NCI-H1417 (cell line): Measurements from ENCODE around the gene CCDC30.
A peak's percentile ranks its signal among the peaks of the same experiment; 100 is the strongest.
"Not testable (repeated sequence)": the region's sequence is repeated elsewhere in the genome, so short reads cannot be mapped to it uniquely, and the experiment has no call there.

Experiments used
- DNase-seq, 3 experiments: peaks; one replicate each; lab custom pipeline; 2025; lab: John Stamatoyannopoulos, UW

The CCDC30 gene

DNA sequence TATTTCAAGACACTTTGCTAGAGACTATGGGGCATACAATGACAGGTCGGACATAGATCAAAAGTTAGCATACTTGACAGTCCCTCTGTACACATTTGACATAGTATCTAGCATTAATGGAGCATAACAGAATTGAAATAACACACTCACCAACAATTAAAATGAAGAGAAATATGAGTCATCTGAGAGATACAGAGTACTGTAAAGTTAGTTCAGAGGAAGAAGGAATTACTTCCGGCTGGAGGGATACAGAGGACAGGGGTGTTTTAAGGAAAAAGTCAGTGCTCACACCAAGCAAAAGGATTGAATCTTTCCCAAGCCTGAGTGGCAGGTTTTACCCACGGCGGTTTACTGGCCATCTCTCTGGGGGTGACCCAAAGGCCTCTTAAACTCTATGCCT lies 9.7 kb upstream of the CCDC30 start:
- DNase-seq: no peak

DNA sequence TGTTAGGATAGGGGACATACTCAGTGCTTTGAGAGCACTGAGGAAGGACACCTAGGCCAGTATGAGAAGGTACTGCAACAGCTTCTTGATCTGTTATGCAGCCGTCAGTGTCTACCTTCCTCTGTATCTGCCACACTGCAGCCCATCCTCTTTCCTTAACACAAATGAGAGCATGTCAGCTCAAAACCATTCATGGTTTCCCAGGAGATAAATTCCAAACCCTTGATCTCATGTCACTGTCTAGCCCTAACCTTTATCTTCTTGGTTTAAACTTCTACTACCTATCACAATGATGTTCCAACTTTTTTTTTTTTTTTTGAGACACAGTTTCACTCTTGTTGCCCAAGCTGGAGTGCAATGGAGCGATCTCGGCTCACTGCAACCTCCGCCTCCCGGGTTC lies 8.7 kb upstream of the CCDC30 start:
- DNase-seq: no peak

DNA sequence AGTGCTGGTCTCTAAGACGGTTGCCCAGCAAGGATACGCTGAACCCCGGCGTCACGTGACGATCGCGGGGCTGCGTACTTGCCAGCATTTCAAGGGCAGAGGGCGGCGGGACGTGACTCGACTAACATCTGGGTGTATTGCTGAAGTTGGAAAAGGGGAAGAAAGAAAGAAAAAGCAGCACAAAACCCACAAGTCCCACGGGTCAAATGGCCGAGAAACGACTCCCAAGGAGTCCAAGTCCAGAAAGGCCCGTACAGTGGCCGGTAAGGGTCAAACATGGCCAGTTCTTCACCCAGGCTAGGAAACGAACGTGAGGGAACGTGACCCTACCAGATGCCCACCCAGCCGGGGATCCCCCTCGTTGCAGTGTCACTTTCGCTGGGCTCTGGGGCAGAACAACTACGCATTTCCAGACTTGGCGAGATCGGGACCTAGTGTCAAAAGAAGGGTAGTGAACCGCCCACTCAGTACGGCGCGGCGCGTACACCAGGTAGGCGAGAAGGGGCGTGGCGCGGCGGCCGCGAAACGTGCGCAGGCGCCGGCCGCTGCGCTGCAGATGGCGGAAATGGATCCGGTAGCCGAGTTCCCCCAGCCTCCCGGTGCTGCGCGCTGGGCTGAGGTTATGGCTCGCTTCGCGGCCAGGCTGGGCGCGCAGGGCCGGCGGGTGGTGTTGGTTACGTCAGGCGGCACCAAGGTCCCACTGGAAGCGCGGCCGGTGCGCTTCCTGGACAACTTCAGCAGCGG lies 6.9 kb upstream of the CCDC30 start, which contains the start of the genes PPCS and ZMYND12:
Gene PPCS (plus strand): TSS at position 534 of the 744 bp plus-strand sequence. CDS start 23 bp downstream, at position 557.
Gene ZMYND12 (minus strand): TSS at position 13 of the 744 bp plus-strand sequence. CDS start 25 bp downstream, outside the sequence.
- peak; percentile 90 to 99 (median 97) for DNase-seq

DNA sequence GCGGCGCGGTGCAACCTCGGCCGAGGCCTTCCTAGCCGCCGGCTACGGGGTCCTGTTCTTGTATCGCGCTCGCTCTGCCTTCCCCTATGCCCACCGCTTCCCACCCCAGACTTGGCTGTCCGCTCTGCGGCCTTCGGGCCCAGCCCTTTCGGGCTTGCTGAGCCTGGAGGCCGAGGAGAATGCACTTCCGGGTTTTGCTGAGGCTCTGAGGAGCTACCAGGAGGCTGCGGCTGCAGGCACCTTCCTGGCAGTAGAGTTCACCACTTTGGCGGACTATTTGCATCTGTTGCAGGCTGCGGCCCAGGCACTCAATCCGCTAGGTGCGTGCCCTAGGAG lies 6.4 kb upstream of the CCDC30 start:
- peak in 2 of 3 experiments; percentile 25 to 87 for DNase-seq

DNA sequence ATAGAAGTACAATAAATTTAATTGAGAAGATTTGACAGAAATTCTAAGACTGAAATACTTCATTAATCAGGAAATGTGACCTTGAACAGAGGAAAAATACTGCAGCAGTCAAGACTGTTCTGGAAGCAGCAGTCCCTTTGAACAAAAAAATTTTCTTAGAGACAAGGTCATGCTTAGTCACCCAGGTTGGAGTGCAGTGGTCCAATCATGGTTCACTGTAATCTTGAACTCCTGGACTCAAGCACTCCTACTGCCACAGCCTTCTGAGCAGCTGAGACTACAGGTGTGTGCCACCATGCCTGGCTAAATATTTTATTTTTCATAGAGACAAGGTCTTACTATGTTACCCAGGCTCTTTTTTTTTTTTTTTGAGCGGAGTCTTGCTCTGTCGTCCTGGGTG lies 1.9 kb upstream of the CCDC30 start:
- no peak for DNase-seq

DNA sequence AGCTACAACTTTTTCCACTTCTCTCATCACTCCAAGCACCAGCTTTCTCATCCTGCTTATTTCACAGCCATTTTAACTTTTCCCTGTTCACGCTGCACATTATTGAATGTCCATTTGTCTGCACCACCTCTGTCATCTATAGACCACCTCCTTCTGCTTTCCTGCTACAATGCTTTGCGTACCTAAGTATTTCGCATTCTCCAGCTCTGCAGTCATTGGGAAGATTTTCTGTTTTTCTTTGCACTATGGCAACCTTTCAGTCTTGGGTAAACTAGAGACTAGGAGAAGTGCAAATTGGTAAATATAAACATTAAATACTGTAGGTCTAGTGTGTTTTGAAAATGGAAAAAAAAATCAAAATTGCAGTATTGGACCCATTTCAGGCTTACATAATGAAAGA lies 835 bp downstream of the CCDC30 start:
- no peak for DNase-seq

DNA sequence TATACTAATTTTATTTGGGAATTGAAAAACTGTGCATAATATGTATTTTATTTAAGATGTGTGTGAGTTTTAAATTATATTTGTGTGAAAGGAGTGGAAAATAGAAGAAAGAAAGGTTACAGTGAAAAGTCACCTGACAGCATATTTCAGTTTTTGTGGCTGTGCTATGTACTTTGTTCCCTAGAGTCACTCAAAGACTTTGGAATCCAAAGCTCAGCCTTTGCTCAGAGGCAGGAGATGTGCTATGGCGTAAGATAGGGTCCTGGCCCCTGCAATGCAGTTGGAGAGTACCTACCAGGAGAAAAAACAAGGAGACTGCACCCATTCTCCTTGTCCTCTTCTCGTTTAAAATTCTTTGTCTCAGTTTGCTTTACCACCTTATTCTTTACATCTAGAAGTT lies 2.9 kb downstream of the CCDC30 start:
- no peak for DNase-seq

DNA sequence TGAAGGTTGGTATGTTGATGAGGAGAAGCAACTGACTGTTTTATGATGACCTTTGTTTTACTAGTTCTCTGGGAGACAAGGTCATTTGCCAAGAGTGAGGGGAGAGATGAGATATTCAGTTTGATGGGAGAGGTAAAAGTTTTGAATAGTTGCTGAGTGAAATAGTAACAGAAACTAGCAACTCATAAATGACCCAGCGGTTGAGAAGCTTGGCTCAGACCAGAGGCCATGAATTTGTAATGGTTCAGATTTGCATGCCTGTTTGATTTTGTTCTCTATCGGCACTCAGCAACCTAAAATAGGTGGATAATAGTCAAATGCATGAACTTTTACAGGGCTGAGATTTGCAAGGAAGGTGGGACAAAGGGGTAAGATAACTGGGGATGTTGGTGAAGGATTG lies 6.6 kb downstream of the CCDC30 start:
- DNase-seq: no peak

DNA sequence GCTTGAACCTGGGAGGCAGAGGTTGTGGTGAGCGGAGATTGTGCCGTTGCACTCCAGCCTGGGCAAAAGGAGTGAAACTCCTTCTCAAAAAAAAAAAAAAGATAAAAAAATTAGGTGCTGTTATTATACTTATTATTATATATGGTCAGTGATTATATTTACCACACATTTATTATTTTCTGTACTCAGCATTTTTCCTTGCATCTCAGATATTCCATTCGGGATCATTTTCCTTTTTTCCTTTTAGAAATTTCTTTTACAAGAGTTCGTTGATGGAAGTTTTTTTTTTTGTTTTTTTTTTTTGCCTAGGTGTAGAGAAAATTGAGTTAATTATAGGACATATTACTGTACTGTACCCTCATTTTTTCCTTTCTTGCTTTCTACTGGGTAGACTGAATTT lies 13.5 kb downstream of the CCDC30 start:
- no peak for DNase-seq

DNA sequence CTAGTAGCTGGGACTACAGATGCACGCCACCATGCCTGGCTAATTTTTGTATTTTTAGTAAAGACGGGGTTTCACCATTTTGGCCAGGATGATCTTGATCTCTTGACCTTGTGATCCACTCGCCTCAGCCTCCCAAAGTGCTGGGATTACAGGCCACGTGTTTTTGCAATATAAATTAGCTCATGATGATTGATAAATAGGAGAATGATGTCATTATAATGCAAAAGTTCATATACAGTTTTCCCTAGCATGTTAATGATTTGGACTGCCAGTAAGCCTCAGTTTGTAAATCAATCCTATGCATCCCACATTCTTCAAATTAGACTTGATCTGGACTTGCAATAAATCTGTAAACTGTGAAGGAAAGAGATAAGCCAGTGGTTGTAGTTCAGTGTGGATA lies 14.3 kb downstream of the CCDC30 start:
- not testable (repeated sequence) for DNase-seq

DNA sequence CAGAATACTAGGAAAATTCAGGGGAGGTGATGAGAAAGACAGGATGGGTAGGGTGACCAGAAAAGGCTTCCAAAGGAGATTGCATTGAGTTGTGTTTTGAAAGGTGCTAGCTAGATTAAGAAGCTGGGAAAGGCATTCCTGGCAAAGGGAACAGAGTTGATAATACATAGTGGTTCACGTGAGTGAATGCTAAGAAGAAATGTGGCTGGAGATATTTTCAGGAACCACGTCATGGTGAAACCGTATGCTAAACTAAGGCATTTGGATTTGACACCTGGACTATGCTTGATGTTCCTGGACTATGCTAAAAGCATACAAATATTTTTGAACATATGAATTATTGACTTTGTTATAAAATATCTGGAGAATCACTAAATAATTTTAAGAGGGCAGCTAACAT lies 14.7 kb downstream of the CCDC30 start:
- no peak for DNase-seq

DNA sequence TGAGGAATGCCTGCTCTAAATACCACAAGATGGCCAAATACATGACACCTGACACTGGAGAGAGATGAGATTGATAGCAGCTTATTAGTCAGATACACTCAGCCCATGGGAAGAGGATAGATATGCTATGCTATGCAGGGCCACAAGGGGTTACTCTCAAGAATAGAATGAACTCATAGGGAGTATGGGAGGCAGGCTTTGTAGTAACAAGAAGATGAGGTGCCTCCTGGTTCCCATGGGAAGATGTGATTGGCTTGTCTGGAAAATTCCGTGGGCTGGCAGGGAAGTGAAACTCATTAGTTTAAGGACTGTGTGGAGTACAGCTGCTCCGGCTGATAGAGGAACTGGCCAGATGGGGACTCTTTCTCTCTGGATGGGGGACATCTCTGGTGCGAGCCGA lies 16.5 kb downstream of the CCDC30 start:
- no peak for DNase-seq

DNA sequence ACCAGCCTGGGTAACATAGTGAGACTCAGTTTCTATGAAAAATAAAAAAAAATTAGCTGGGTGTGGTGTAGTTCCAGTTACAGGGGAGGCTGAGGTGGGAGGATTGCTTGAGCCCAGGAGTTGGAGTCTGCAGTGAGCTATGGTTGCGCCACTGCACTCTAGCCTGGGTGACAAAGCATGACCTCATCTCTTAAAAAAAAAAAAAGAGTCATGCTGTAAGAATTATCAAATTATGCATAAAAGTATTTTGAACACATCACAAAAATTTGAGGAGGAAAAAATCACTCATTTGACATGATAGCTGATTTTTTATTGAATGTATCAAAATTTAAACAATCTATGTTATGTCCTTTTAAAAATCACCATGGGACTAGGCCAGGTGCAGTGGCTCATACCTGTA lies 17.8 kb downstream of the CCDC30 start:
- DNase-seq: no peak

DNA sequence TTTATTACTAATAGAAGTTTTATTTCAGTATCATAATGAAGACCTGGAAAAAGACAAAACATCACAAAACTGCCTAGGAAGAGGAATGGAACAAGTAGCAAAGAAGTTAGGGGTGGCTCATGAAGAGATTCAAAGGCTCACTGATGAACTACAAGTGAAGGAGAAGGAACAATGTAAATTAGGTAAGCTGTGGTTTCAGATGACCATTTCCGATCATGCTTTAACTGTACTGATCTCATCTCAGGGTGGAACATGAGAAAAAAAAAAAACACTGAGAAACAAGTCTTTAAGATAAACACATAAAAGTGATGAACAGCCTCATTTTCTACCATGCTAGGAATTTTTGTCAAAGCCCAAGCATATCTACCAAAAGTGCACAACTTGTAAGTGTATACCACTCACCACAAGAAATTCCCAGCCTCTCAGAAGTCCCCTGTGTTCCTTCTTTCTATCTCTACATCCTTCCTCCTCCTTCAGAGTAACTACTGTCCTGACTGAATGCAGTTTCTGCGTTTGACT lies 19.6 kb downstream of the CCDC30 start:
- no peak for DNase-seq

DNA sequence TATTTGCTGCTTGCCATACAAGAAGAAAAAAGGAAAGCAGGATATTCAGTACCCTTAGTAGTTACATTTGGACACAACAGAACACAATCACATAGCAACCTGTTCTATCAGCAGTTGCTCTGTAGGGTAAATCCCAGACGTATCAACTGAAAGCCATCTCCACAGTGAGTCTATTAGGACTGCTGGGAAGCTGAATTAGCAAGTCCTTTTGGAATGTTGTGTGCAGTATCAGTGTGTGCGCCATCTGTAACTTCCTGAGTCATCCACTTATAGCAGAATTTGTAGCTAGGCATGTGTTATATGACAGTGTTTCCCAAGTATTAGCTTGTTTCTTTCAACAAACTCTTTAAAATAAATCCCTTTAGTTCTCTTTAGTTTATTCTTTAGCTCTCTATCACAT lies 21.3 kb downstream of the CCDC30 start:
- DNase-seq: peak in 1 of 3 experiments; percentile 6

DNA sequence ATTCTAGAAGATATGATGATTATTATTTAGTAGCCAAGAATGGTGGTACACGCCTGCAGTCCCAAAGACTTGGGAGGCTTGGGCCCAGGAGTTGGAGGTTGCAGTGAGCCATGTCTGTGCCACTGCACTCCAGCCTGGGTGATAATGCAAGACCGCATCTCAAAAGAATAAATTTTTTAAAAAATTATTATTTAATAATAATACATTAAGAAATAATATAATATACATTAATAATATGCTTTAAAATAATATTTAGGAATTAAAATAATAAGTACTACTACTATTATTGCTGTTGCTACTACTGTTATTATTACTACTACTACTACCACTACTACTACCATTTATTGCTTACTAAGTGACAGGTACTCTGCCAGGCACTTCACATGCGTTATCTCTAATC lies 27.2 kb downstream of the CCDC30 start:
- DNase-seq: no peak

DNA sequence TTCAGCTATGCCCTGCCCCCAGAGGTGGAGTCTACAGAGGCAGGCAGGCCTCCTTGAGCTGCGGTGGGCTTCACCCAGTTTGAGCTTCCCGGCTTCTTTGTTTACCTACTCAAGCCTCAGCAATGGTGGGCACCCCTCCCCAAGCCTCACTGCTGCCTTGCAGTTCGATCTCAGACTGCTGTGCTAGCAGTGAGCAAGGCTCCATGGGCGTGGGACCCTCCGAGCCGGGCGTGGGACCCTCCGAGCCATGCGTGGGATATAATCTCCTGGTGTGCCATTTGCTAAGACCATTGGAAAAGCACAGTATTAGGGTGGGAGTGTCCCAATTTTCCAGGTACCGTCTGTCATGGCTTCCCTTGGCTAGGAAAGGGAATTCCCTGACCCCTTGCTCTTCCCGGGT lies 38.9 kb downstream of the CCDC30 start:
- not testable (repeated sequence) for DNase-seq

DNA sequence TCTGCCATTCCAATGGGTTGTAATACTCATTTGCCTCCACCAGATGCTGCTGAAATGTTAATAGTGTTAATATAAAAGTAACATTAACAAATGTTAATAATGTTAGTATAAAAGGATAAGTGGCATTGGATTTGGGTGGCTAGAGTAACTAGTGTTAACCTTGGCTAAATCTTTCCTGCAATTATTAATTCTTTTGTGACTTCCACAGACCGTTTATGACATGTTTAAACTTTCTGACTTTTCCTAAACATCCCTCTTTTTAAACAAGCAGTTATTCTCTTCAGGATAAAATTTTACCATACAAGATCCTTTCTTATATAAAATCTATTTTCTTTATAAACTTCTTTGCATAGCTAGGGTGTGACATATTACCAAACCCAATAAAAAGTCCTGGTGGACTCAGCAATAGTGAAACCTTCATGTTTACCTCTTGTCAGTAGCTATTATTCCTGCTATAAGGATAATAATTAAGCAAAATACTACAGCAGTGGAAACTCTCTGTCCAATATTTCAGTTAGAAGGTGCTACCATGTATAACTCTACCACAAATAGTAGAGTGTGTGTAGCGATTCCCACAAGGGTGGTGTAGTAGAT lies 41.5 kb downstream of the CCDC30 start:
- DNase-seq: no peak

DNA sequence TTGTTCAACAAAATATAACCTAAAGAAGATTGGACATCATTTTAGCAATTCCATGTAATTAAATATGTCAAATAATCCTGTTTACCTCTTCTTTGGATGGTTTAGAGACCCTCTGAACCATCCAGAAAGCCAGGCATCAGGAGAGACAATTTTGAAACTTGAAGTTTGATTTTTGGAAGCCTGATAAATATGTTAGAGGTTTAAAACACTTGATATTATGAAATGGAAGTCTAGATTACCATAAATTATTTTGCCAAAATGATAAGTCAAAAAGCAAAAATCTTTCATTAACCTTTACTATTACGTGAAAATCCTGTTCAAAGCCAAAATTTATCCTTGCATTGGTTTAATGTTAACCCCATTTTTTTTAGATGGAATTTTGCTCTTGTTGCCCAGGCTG lies 43.5 kb downstream of the CCDC30 start:
- no peak for DNase-seq

DNA sequence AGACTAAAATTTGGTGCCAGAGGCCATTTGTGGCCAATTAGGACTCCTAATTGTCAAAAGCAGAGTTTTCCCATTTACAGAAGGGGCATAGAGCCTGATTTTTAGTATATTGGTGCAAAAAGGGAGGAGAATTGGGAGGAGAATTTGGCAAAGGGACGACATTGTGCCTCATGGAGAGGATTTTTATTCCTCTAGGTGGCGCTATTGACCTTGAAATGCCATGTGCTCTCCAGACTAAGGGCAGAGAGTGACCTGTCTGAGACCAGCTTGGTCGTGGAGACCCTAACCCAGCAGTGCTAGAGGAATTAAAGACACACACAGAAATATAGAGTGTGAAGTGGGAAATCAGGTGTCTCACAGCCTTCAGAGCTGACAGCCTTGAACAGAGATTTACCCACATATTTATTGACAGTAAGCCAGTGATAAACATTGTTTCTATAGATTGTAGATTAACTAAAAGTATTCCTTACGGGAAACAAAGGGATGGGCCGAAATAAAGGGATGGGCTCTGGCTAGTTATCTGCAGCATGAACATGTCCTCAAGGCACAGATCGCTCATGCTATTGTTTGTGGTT lies 48.6 kb downstream of the CCDC30 start:
- not testable (repeated sequence) for DNase-seq

DNA sequence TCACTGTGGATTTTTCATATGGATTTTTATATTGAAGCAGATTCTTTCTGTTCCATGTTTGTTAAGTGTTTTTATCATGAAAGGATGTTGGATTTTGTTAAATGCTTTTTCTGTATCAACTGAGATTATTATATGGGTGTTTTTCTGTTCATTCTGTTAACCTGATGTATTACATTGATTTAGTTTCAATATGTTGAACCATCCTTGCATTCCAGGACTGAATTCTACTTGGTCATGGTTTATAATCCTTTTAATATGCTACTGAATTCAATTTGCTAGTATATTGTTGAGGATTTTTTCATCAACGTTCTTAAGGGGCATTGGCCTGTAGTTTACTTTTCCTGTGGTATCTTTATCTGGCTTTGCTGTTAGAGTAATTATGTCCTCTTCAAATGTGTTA lies 55.8 kb downstream of the CCDC30 start:
- DNase-seq: peak in 1 of 3 experiments; percentile 5

DNA sequence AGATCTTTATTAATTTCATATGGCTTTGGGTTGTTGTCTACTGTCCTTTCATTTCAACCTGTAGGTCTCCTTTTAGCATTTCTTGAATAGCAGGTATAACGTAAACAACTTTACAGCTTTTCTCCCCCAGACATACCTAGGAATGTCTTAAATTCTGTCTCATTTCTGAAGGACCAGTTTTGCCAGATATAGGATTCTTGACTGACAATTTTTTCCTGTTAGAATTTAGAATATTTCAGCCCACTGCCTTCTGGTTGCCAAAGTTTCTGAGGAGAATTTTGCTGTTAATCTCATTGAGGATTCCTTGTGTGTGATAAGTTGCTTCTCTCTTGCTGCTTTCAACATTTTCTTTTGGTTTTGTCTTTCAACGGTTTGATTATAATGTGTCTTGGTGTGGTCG lies 60.1 kb downstream of the CCDC30 start:
- DNase-seq: no peak

DNA sequence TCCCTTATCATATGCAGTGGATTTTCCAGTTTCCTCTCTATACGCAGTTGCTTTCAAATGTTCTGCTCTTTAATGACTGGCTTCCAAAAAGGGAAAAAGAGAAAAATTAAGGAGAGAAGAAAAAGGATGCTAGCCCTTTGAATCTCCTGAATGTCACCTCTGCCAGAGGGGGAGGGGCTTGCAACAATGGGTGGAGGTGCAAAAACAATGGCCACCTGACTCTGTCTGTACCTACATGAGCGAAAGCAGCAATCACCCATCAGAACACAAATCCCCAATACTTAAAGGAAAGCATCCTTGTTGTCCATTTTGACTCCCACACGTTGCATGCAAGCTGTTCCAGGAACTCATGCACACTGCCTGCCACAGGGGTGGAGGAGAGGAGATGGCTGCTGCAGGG lies 61.2 kb downstream of the CCDC30 start:
- no peak for DNase-seq
